Keratinocyte (primary cell): ENCODE measurements around the gene FDX2. TPM values are rescaled to one million over a fixed set of nuclear protein-coding genes. Genes with fewer than 3 reads are reported as not detected.

Experiments
- DNase-seq: peaks from one replicate; pipeline ENCODE4 v3.0.0-alpha.2; 2011; ENCODE audit warnings: low read depth, missing footprints, low spot score
- FAIRE-seq: peaks from 2 replicates; lab custom pipeline; 2011; peaks lifted over from hg19 to GRCh38; lab: Jason Lieb, UNC
- H2AFZ ChIP-seq: 2 replicates; pipeline ENCODE4 v1.6.0; 2012; ENCODE audit warnings: low read length, control low read depth, inconsistent platforms; ENCODE audit not compliant: control insufficient read depth
- H3K27ac ChIP-seq: 2 replicates; pipeline ENCODE4 v1.5.1; 2011; ENCODE audit warnings: low read length; ENCODE audit not compliant: control insufficient read depth, insufficient read depth
- H3K27me3 ChIP-seq: 3 replicates; pipeline ENCODE4 v1.6.0; 2011; ENCODE audit warnings: low read length; ENCODE audit not compliant: control insufficient read depth, insufficient read depth; ENCODE audit errors: extremely low read depth
- H3K36me3 ChIP-seq, 2 experiments: 2 replicates in 1 of 2; 3 replicates in 1 of 2; pipeline ENCODE4 v1.5.1; 2011; ENCODE audit warnings: low read length in 2 of 2, mild to moderate bottlenecking in 1 of 2; ENCODE audit not compliant: control insufficient read depth in 2 of 2, insufficient read depth in 2 of 2; ENCODE audit errors: extremely low read depth in 1 of 2
- H3K4me1 ChIP-seq: 3 replicates; pipeline ENCODE4 v1.5.1; 2011; ENCODE audit warnings: low read length; ENCODE audit not compliant: control insufficient read depth, insufficient read depth; ENCODE audit errors: extremely low read depth
- H3K4me2 ChIP-seq: 3 replicates; pipeline ENCODE4 v1.6.0; 2011; ENCODE audit warnings: low read depth, low read length; ENCODE audit not compliant: control insufficient read depth, insufficient read depth; ENCODE audit errors: extremely low read depth
- H3K4me3 ChIP-seq, 3 experiments: fragments of 200-600 bp in 1 of 3; sonication (generic) in 1 of 3; 2 replicates in 2 of 3; 3 replicates in 1 of 3; pipeline ENCODE4 v1.5.1; 2011 to 2016; ENCODE audit warnings: low read length in 3 of 3, mild to moderate bottlenecking in 3 of 3, control low read depth in 2 of 3, inconsistent platforms in 1 of 3, low read depth in 1 of 3, mixed read lengths in 1 of 3, mixed run types in 1 of 3, moderate library complexity in 1 of 3; ENCODE audit not compliant: control insufficient read depth in 2 of 3, insufficient read depth in 2 of 3; ENCODE audit errors: extremely low read depth in 1 of 3
- H3K79me2 ChIP-seq: 2 replicates; pipeline ENCODE4 v1.6.0; 2012; ENCODE audit warnings: low read length; ENCODE audit not compliant: control insufficient read depth, insufficient read depth
- H3K9ac ChIP-seq: 3 replicates; pipeline ENCODE4 v1.6.0; 2011; ENCODE audit warnings: low read length; ENCODE audit not compliant: control insufficient read depth, insufficient read depth; ENCODE audit errors: extremely low read depth
- H3K9me1 ChIP-seq: 3 replicates; pipeline ENCODE4 v1.6.0; 2011; ENCODE audit warnings: low read length; ENCODE audit not compliant: control insufficient read depth, insufficient read depth; ENCODE audit errors: extremely low read depth
- H3K9me3 ChIP-seq: 2 replicates; pipeline ENCODE4 v1.5.1; 2012; ENCODE audit warnings: low read depth, low read length; ENCODE audit not compliant: control insufficient read depth
- H4K20me1 ChIP-seq: 3 replicates; pipeline ENCODE4 v1.6.0; 2011; ENCODE audit warnings: low read length; ENCODE audit not compliant: control insufficient read depth, insufficient read depth; ENCODE audit errors: extremely low read depth
- EZH2 ChIP-seq: IDR thresholded peaks from one replicate; pipeline ENCODE4 v1.6.1; 2012; ENCODE audit warnings: inconsistent platforms, mild to moderate bottlenecking, low read length, moderate library complexity
- dilution Hi-C: fragments of 300-500 bp; cut with MboI; formaldehyde crosslinking; loops from one replicate; pipeline ENCODE4 v1.7.0; 2020; ENCODE audit warnings: low sequenced_read_pairs; ENCODE audit not compliant: extremely low pct_ligation_motif_present
- polyA plus RNA-seq, 5 experiments: library from polyadenylated mRNA; depleted of rRNA in 3 of 5; stranded (reverse) in 3 of 5; stranded (forward) in 1 of 5; unstranded in 1 of 5; fragments of >200 nt; gene quantifications; 1 replicate in 1 of 5; 2 replicates in 3 of 5; 3 replicates in 1 of 5; pipeline versions ENCODE4 v1.2.1 to v1.2.3, GENCODE V29; 2011 to 2012; ENCODE audit warnings: missing spikeins in 2 of 5, low read depth in 1 of 5, low replicate concordance in 1 of 5
- TF ChIP-seq, protein P1 (sequence below), 3 experiments: IDR thresholded peaks in 1 of 3; conservative IDR thresholded peaks in 1 of 3; optimal IDR thresholded peaks in 1 of 3; 2 replicates in 2 of 3; 3 replicates in 1 of 3; pipeline versions ENCODE3 to v1.5.1; 2011; ENCODE audit warnings: low read length in 3 of 3, mild to moderate bottlenecking in 3 of 3, moderate library complexity in 2 of 3, control low read depth in 1 of 3, inconsistent platforms in 1 of 3; ENCODE audit not compliant: insufficient read depth in 2 of 3; ENCODE audit errors: extremely low read depth in 1 of 3

FDX2 gene
- polyA plus RNA-seq, 1 donor (not counting 4 experiments of a cell fraction or from before 2014, with no cell fraction given) = 19.2 TPM

DNA sequence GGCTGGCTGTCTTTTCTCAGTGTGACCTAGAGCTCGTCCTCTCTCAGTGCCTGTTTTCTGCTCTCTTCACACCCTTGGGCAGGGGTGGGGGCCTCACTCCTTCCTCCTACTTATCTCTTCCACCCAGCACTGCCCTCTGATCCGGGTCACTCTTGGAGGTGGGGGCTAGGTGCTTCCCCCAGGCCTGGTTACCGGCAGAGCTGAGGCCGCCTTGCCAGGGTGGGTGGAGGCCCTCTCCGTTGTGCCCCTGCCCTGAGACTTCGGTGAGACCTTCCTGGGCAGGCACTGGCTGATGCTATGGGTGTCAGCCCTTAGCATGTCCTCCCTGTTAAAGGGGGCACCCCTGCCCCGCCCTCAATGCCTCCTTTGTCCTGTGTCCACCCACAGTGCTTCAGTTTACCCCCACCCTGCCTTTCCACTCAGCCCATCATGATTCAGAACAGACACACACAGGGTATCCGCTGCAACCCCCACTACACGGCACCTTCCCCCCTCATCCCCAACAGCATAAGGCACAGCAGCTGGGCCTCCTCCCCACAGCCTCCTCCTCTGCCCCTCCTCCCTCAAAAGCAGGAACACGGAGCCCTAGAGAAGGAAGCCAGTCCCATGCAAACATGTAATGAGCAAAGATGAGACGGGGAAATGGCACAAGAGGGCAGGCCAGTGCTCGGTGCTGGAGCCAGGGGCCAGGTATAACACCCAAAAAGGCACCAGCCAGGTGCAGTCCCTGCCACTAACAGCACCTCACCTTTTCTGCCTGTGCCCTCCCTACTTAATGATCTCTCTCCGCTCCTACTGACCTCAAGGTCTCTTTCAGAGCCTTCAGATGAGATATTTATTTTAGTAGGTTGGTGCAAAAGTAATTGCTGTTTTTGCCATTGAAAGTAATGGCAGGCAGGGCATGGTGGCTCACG lies 16.0 kb downstream of the FDX2 start:
- no peaks in the 10 kb centered on the region for H3K79me2 ChIP-seq
- no peaks in the 10 kb centered on the region for H3K9me3 ChIP-seq
- dilution Hi-C loops = no loop called here
- peaks cover 6% of the 10 kb centered on the region for H3K4me1 ChIP-seq
- no peak overlapping the region for H3K27ac ChIP-seq
- H3K9me1 ChIP-seq = no peaks in the 10 kb centered on the region
- FAIRE-seq (no peak), DNase-seq (no peak)
- TF ChIP-seq EZH2 = no peak
- TF ChIP-seq, protein P1, sequence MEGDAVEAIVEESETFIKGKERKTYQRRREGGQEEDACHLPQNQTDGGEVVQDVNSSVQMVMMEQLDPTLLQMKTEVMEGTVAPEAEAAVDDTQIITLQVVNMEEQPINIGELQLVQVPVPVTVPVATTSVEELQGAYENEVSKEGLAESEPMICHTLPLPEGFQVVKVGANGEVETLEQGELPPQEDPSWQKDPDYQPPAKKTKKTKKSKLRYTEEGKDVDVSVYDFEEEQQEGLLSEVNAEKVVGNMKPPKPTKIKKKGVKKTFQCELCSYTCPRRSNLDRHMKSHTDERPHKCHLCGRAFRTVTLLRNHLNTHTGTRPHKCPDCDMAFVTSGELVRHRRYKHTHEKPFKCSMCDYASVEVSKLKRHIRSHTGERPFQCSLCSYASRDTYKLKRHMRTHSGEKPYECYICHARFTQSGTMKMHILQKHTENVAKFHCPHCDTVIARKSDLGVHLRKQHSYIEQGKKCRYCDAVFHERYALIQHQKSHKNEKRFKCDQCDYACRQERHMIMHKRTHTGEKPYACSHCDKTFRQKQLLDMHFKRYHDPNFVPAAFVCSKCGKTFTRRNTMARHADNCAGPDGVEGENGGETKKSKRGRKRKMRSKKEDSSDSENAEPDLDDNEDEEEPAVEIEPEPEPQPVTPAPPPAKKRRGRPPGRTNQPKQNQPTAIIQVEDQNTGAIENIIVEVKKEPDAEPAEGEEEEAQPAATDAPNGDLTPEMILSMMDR (optimal IDR thresholded peaks at IDR 0.05 in 1 of 3, IDR thresholded peaks at IDR 0.05 in 1 of 3, conservative IDR thresholded peaks at IDR 0.05 in 1 of 3; ENCODE audit: extremely low read depth in 1 of 3, insufficient read depth in 2 of 3, low read length in 3 of 3) = no peak
- H3K9ac ChIP-seq = no peak overlapping the region
- no peak overlapping the region for H3K4me2 ChIP-seq
- H4K20me1 ChIP-seq = no peaks in the 10 kb centered on the region
- no peak overlapping the region for H3K4me3 ChIP-seq
- H3K27me3 ChIP-seq = peaks cover 21% of the 10 kb centered on the region
- no peak overlapping the region for H2AFZ ChIP-seq
- peaks cover 0 to 2% of the 10 kb centered on the region in 2 experiments for H3K36me3 ChIP-seq

DNA sequence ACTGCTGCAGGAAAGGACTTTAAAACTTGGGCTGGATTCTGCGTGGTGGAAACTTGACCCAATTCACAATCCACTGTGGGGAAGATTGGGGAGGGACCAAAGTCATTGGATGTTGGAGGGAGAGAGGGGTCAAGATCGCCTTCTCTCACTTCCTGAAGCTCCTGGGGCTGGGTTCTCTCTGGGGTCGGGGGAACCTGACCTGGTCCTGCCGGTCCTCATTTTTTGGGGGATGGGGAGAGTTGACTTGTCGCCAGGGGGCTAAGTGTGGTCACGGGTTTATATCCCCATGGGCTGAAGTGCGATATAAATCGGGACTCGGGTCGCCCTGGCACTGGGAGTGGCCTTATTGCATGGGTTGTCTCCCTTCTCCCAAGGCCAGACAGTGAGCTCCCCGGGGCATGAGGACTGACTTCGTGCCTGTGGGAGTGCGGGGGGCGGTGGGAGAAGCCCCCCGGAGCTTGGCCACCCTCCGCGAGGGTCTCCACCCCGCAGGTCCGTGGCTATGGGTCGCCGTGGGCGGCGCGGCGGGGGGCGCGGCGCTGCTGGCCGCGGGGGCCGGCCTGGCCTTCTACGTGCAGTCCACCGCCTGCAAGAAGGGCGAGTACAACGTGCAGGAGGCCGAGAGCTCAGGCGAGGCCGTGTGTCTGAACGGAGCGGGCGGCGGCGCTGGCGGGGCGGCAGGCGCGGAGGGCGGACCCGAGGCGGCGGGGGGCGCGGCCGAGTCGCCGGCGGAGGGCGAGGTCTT lies 19.8 kb downstream of the FDX2 start:
- H3K27me3 ChIP-seq = peaks cover 59% of the 10 kb centered on the region

More for the DNA sequence above, 19.8 kb downstream of the FDX2 start:
- DNase-seq (no peak), FAIRE-seq (no peak)
- peak overlapping the region in 1 of 3 experiments; percentile 26 for H3K4me3 ChIP-seq
- H3K36me3 ChIP-seq = no peaks in the 10 kb centered on the region
- H4K20me1 ChIP-seq = no peaks in the 10 kb centered on the region
- peak; percentile 63 for TF ChIP-seq EZH2
- TF ChIP-seq, protein P1 (optimal IDR thresholded peaks at IDR 0.05 in 1 of 3, IDR thresholded peaks at IDR 0.05 in 1 of 3, conservative IDR thresholded peaks at IDR 0.05 in 1 of 3; ENCODE audit: extremely low read depth in 1 of 3, insufficient read depth in 2 of 3, low read length in 3 of 3) = no peak
- H3K4me1 ChIP-seq = peaks cover 6% of the 10 kb centered on the region
- peak overlapping the region; percentile 45 for H3K4me2 ChIP-seq
- no peak overlapping the region for H3K27ac ChIP-seq
- dilution Hi-C loops = no loop called here
- H3K9ac ChIP-seq = no peak overlapping the region
- H3K9me3 ChIP-seq = no peaks in the 10 kb centered on the region
- H3K9me1 ChIP-seq = no peaks in the 10 kb centered on the region
- H3K79me2 ChIP-seq = no peaks in the 10 kb centered on the region
- no peak overlapping the region for H2AFZ ChIP-seq
